GM18498 (cell line): ENCODE data around the gene IRF2BPL.
"Not testable (repeated sequence)": the region's sequence is repeated elsewhere in the genome, so short reads cannot be mapped to it uniquely, and the experiment has no call there.

ENCODE experiments used
- ATAC-seq: cut with Tn5 transposase; IDR thresholded peaks from one replicate; pipeline ENCODE4 v1.9.1; 2021; ENCODE audit warnings: mild to moderate bottlenecking, moderate library complexity; ENCODE audit not compliant: unreplicated experiment

Gene IRF2BPL

GRCh38 chr14:77036484-77037214 is 8.1 kb upstream of the IRF2BPL start:
- no peak for ATAC-seq

- ATAC-seq: no peak
Observed at GRCh38 chr14:77035267-77035666, 6.8 kb upstream of the IRF2BPL start.

GRCh38 chr14:77033622-77034589 is 5.4 kb upstream of the IRF2BPL start:
- peak; percentile 76 for ATAC-seq

- ATAC-seq: peak; percentile 24
Observed at GRCh38 chr14:77032844-77033621, 4.5 kb upstream of the IRF2BPL start.

GRCh38 chr14:77032491-77032843 is 4.0 kb upstream of the IRF2BPL start:
- no peak for ATAC-seq

- ATAC-seq: no peak
Observed at GRCh38 chr14:77031759-77032490, 3.4 kb upstream of the IRF2BPL start.

GRCh38 chr14:77027538-77028383 is 747 bp downstream of the IRF2BPL start:
- ATAC-seq: peak; percentile 39

- ATAC-seq: peak; percentile 23
Observed at GRCh38 chr14:77026930-77027537, 1.5 kb downstream of the IRF2BPL start.

GRCh38 chr14:77026166-77026929 is 2.2 kb downstream of the IRF2BPL start:
- no peak for ATAC-seq

- ATAC-seq: no peak
Observed at GRCh38 chr14:77025744-77026165, 2.8 kb downstream of the IRF2BPL start.

GRCh38 chr14:77024171-77024691 is 4.3 kb downstream of the IRF2BPL start:
- ATAC-seq: no peak

- no peak for ATAC-seq
Observed at GRCh38 chr14:77023001-77023996, 5.2 kb downstream of the IRF2BPL start.

- no peak for ATAC-seq
Observed at GRCh38 chr14:77022236-77022852, 6.2 kb downstream of the IRF2BPL start.

- ATAC-seq: not testable (repeated sequence)
Observed at GRCh38 chr14:77021424-77021823, 7.1 kb downstream of the IRF2BPL start.

GRCh38 chr14:77018785-77019184 is 9.7 kb downstream of the IRF2BPL start:
- ATAC-seq: no peak

GRCh38 chr14:77017666-77018065 is 10.8 kb downstream of the IRF2BPL start:
- ATAC-seq: no peak
